SK-N-SH (cell line): ENCODE measurements around the gene ALOX5AP. TPM values are rescaled to one million over a fixed set of nuclear protein-coding genes. Genes with fewer than 3 reads are reported as not detected.

Experiments
- CTCF ChIA-PET: fragments of 300-600, 350-600 bp; formaldehyde crosslinking; extraction: SDS; loops from one replicate; lab custom pipeline; 2021; lab: Yijun Ruan, JAX
- POLR2A ChIA-PET: fragments of 350-600 bp; sonication (Branson Sonifier 250); formaldehyde crosslinking; extraction: SDS; loops from one replicate; lab custom pipeline; 2020; ENCODE audit warnings: antibody characterized with exemption, inconsistent platforms; lab: Yijun Ruan, JAX
- DNase-seq: peaks from one replicate; pipeline ENCODE4 v3.0.0; 2012
- H2AFZ ChIP-seq: fragments of 200-600 bp; sonication (generic); 2 replicates; pipeline ENCODE4 v1.8.1; 2016; ENCODE audit warnings: antibody characterized with exemption, mild to moderate bottlenecking, low read depth
- H3F3A ChIP-seq: fragments of 200-600 bp; sonication (generic); replicated peaks from 2 replicates; pipeline ENCODE3; 2016; ENCODE audit warnings: antibody characterized with exemption, mild to moderate bottlenecking; ENCODE audit not compliant: insufficient read depth
- H3K27ac ChIP-seq, 2 experiments: fragments of 200-500 bp in 1 of 2; fragments of 200-600 bp in 1 of 2; sonication (Bioruptor generic) in 1 of 2; sonication (generic), shearing (Covaris generic) in 1 of 2; 2 replicates each; pipeline versions ENCODE4 v1.5.1 to v1.6.1; 2014 to 2016; ENCODE audit warnings: low read depth in 2 of 2, inconsistent platforms in 1 of 2, low read length in 1 of 2, mild to moderate bottlenecking in 1 of 2, mixed read lengths in 1 of 2
- H3K27me3 ChIP-seq: fragments of 200-600 bp; sonication (generic), shearing (Covaris generic); 2 replicates; pipeline ENCODE4 v1.6.1; 2016; ENCODE audit warnings: mixed run types; ENCODE audit not compliant: insufficient read depth
- H3K36me3 ChIP-seq, 2 experiments: fragments of 200-500 bp in 1 of 2; fragments of 200-600 bp in 1 of 2; sonication (Bioruptor generic) in 1 of 2; sonication (generic) in 1 of 2; replicated peaks in 1 of 2; 2 replicates each; pipeline versions ENCODE3 to v1.5.1; 2014 to 2016; ENCODE audit warnings: low read length in 1 of 2, mild to moderate bottlenecking in 1 of 2; ENCODE audit not compliant: insufficient read depth in 2 of 2, control insufficient read depth in 1 of 2
- H3K4me1 ChIP-seq, 2 experiments: fragments of 200-500 bp in 1 of 2; fragments of 200-600 bp in 1 of 2; sonication (Bioruptor generic) in 1 of 2; sonication (generic), shearing (Covaris generic) in 1 of 2; 2 replicates each; pipeline versions ENCODE4 v1.5.1 to v1.6.1; 2014 to 2016; ENCODE audit warnings: low read depth in 1 of 2, low read length in 1 of 2, mixed run types in 1 of 2; ENCODE audit not compliant: insufficient read depth in 2 of 2, control insufficient read depth in 1 of 2
- H3K4me2 ChIP-seq: fragments of 200-600 bp; sonication (generic), shearing (Covaris generic); 2 replicates; pipeline ENCODE4 v1.6.1; 2017; ENCODE audit warnings: mixed run types
- H3K4me3 ChIP-seq, 2 experiments: fragments of 200-500 bp in 1 of 2; fragments of 200-600 bp in 1 of 2; sonication (Bioruptor generic) in 1 of 2; sonication (generic), shearing (Covaris generic) in 1 of 2; 2 replicates each; pipeline versions ENCODE4 v1.5.1 to v1.8.1; 2014 to 2016; ENCODE audit warnings: low read depth in 2 of 2, inconsistent platforms in 1 of 2, low read length in 1 of 2, mild to moderate bottlenecking in 1 of 2, mixed read lengths in 1 of 2, moderate library complexity in 1 of 2
- H3K79me2 ChIP-seq: fragments of 200-600 bp; sonication (generic); 2 replicates; pipeline ENCODE4 v1.8.1; 2017; ENCODE audit warnings: mild to moderate bottlenecking; ENCODE audit not compliant: insufficient read depth
- H3K9ac ChIP-seq: fragments of 200-600 bp; sonication (generic); 2 replicates; pipeline ENCODE4 v1.6.1; 2017; ENCODE audit warnings: mixed run types
- H3K9me2 ChIP-seq: fragments of 200-600 bp; sonication (generic); 2 replicates; pipeline ENCODE4 v1.6.1; 2017; ENCODE audit warnings: mixed run types
- H3K9me3 ChIP-seq: fragments of 200-600 bp; sonication (generic); 2 replicates; pipeline ENCODE4 v1.6.1; 2017; ENCODE audit warnings: mixed run types, mild to moderate bottlenecking, moderate library complexity
- H4K20me1 ChIP-seq: fragments of 200-600 bp; sonication (generic); 2 replicates; pipeline ENCODE4 v1.6.1; 2017; ENCODE audit warnings: mild to moderate bottlenecking, mixed run types; ENCODE audit not compliant: insufficient read depth
- CHD2 ChIP-seq: fragments of 150-350 bp; IDR thresholded peaks from 2 replicates; pipeline ENCODE4 v1.6.1; 2018; ENCODE audit warnings: low read length; ENCODE audit not compliant: partially characterized antibody
- EP300 ChIP-seq, 2 experiments: IDR thresholded peaks; 2 replicates each; pipeline versions ENCODE4 v1.4.0 to v1.6.1; 2012; ENCODE audit warnings: borderline replicate concordance in 1 of 2, low read depth in 1 of 2, low read length in 1 of 2
- EZH2phosphoT487 ChIP-seq: fragments of 200-600 bp; sonication (generic); IDR thresholded peaks from 2 replicates; pipeline ENCODE4 v1.6.1; 2017; ENCODE audit warnings: low read depth, mixed run types, mild to moderate bottlenecking, antibody characterized with exemption, moderate library complexity, borderline replicate concordance
- FOXJ3 ChIP-seq: sonication (generic); formaldehyde crosslinking; IDR thresholded peaks from 2 replicates; pipeline ENCODE4 v1.5.1; 2020; ENCODE audit warnings: mild to moderate bottlenecking, missing genetic modification reagents
- IRF3 ChIP-seq: fragments of 150-350 bp; IDR thresholded peaks from 2 replicates; pipeline ENCODE4 v1.6.1; 2016; ENCODE audit warnings: mild to moderate bottlenecking, low read depth, low read length
- MAX ChIP-seq: IDR thresholded peaks from 2 replicates; pipeline ENCODE4 v1.4.0; 2012; ENCODE audit warnings: low read depth
- MXI1 ChIP-seq: IDR thresholded peaks from 2 replicates; pipeline ENCODE4 v1.6.1; 2012; ENCODE audit warnings: mild to moderate bottlenecking, low read depth, low read length, improper control_type of control experiment
- NFIC ChIP-seq: IDR thresholded peaks from 2 replicates; pipeline ENCODE4 v1.4.0; 2012; ENCODE audit warnings: borderline replicate concordance
- POLR2AphosphoS5 ChIP-seq: IDR thresholded peaks from 2 replicates; pipeline ENCODE4 v1.6.1; 2012; ENCODE audit warnings: low read depth, low read length
- REST ChIP-seq: IDR thresholded peaks from 2 replicates; pipeline ENCODE4 v1.6.1; 2012; ENCODE audit warnings: mild to moderate bottlenecking, low read depth, low read length, moderate library complexity
- RFX5 ChIP-seq: IDR thresholded peaks from 2 replicates; pipeline ENCODE4 v1.6.1; 2012; ENCODE audit warnings: mild to moderate bottlenecking, improper control_type of control experiment, low read length
- RXRA ChIP-seq: IDR thresholded peaks from 2 replicates; pipeline ENCODE4 v1.4.0; 2012; ENCODE audit warnings: low read depth, mild to moderate bottlenecking, borderline replicate concordance
- SIN3A ChIP-seq: IDR thresholded peaks from 2 replicates; pipeline ENCODE4 v1.6.1; 2012; ENCODE audit warnings: low read depth, mild to moderate bottlenecking, low read length, moderate library complexity, borderline replicate concordance
- TCF12 ChIP-seq: IDR thresholded peaks from 2 replicates; pipeline ENCODE4 v1.4.0; 2012
- TEAD4 ChIP-seq: IDR thresholded peaks from 2 replicates; pipeline ENCODE4 v1.4.0; 2012; ENCODE audit warnings: mild to moderate bottlenecking, borderline replicate concordance; ENCODE audit not compliant: insufficient read depth
- USF1 ChIP-seq: IDR thresholded peaks from 2 replicates; pipeline ENCODE4 v1.4.0; 2012; ENCODE audit warnings: low read depth, borderline replicate concordance
- USF2 ChIP-seq: fragments of 150-350 bp; IDR thresholded peaks from 2 replicates; pipeline ENCODE4 v1.6.1; 2017; ENCODE audit warnings: antibody characterized with exemption, low read length, low read depth, borderline replicate concordance
- YY1 ChIP-seq: IDR thresholded peaks from 2 replicates; pipeline ENCODE4 v1.4.0; 2012; ENCODE audit warnings: low read depth, mild to moderate bottlenecking
- WGBS: methylation state at CpG from one replicate; pipeline ENCODE4 v1.1.6; 2017; ENCODE audit warnings: low lambda C conversion rate; 5-methylcytosine and 5-hydroxymethylcytosine counted together
- polyA plus RNA-seq, 3 experiments: library from polyadenylated mRNA; depleted of rRNA; stranded (reverse); fragments of >200 nt; gene quantifications; 2 replicates each; pipeline ENCODE4 v1.2.3, GENCODE V29; 2012

The ALOX5AP gene
- polyA plus RNA-seq, 1 of the 3 experiments (the other 2 are of a cell fraction): 1.3 TPM

GRCh38 chr13:30689752-30690151, 45.6 kb upstream of the ALOX5AP start:
- H3K27ac ChIP-seq: no peak overlapping the region
- ChIA-PET POLR2A (no interaction called here), CTCF (no interaction called here)
- no peak overlapping the region for H3K4me3 ChIP-seq
- no peaks in the 10 kb centered on the region for H3K27me3 ChIP-seq
- no peak overlapping the region for H3K9ac ChIP-seq
- no peaks in the 10 kb centered on the region for H3K9me2 ChIP-seq
- no peaks in the 10 kb centered on the region for H4K20me1 ChIP-seq
- no peaks in the 10 kb centered on the region for H3K36me3 ChIP-seq
- no peak for DNase-seq
- no peak overlapping the region for H2AFZ ChIP-seq
- no peaks in the 10 kb centered on the region for H3K9me3 ChIP-seq
- WGBS: 91% methylated on average over 14 of the region's 14 CpGs
- no peak overlapping the region for H3K4me2 ChIP-seq
- no peaks in the 10 kb centered on the region for H3K4me1 ChIP-seq
- TF ChIP-seq MXI1 (no peak), RFX5 (no peak), EP300 (IDR thresholded peaks at IDR 0.05; ENCODE audit: borderline replicate concordance in 1 of 2, low read depth in 1 of 2, low read length in 1 of 2) (no peak), RXRA (no peak), CHD2 (no peak), TEAD4 (no peak), FOXJ3 (CRISPR knock-in tag) (no peak), NFIC (no peak), MAX (no peak), YY1 (no peak), POLR2AphosphoS5 (no peak), SIN3A (no peak)
- H3K79me2 ChIP-seq: no peaks in the 10 kb centered on the region
- peaks cover 4% of the 10 kb centered on the region for H3F3A ChIP-seq

- Histone ChIP-seq H3K9me3 (no peaks in the 10 kb centered on the region), H3K79me2 (no peaks in the 10 kb centered on the region), H3K27ac (no peak overlapping the region), H3F3A (peaks cover 4% of the 10 kb centered on the region), H4K20me1 (no peaks in the 10 kb centered on the region), H3K9ac (no peak overlapping the region), H2AFZ (no peak overlapping the region), H3K27me3 (no peaks in the 10 kb centered on the region), H3K9me2 (no peaks in the 10 kb centered on the region), H3K4me1 (no peaks in the 10 kb centered on the region), H3K36me3 (no peaks in the 10 kb centered on the region), H3K4me2 (no peak overlapping the region), H3K4me3 (no peak overlapping the region)
- ChIA-PET POLR2A (no interaction called here), CTCF (interaction anchor here (0.7 kb wide), 1 partner anchor 75 kb away, joined by 3 read pairs; no protein-coding TSS in a partner anchor)
- no peak for DNase-seq
- 84% methylated on average over 19 of the region's 21 CpGs for WGBS
- TF ChIP-seq MXI1 (no peak), MAX (no peak), TCF12 (peak; percentile 86), USF2 (no peak), YY1 (no peak), EZH2phosphoT487 (no peak), EP300 (IDR thresholded peaks at IDR 0.05; ENCODE audit: borderline replicate concordance in 1 of 2, low read depth in 1 of 2, low read length in 1 of 2) (0 out of 4 replicates have a peak, but pooled peaks of 1 of the 2 experiments have one; percentile 28), USF1 (peak; percentile 37; the same call in 1 of the 2 replicates), REST (no peak), RFX5 (no peak), IRF3 (no peak), FOXJ3 (CRISPR knock-in tag) (no peak)
These were observed 44.8 kb upstream of the ALOX5AP start for GRCh38 chr13:30690282-30691188.
